GM12872 (cell line): ENCODE data around the gene PKNOX2.
A peak's percentile ranks its signal among the peaks of the same experiment; 100 is the strongest.

Source experiments
- TF ChIP-seq, protein P1 (sequence below): IDR thresholded peaks from 3 replicates; pipeline ENCODE4 v1.5.1; 2011; ENCODE audit warnings: low read depth, mild to moderate bottlenecking, low read length, moderate library complexity; ENCODE audit not compliant: insufficient read depth

PKNOX2 gene

DNA sequence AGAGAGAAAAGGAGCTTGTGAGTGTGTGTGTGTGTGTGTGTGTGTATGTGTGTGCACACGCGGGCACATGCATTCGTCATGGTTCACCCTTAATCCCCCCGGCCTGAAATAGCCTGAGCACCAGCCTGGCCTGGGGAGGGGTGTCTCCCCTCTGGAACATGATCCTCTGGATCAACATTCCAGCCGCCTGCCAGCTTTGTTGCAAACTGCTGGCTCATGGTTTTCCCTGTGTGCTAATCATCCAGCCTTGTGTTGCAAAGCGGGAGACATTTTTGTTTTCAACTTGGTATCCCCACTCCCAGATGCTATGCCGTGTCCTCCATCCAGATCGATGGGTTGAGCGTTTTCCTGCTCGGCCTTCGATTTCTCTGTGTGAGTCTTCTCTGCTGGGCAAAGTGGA is 237.2 kb downstream of the PKNOX2 start:
- TF ChIP-seq, protein P1, sequence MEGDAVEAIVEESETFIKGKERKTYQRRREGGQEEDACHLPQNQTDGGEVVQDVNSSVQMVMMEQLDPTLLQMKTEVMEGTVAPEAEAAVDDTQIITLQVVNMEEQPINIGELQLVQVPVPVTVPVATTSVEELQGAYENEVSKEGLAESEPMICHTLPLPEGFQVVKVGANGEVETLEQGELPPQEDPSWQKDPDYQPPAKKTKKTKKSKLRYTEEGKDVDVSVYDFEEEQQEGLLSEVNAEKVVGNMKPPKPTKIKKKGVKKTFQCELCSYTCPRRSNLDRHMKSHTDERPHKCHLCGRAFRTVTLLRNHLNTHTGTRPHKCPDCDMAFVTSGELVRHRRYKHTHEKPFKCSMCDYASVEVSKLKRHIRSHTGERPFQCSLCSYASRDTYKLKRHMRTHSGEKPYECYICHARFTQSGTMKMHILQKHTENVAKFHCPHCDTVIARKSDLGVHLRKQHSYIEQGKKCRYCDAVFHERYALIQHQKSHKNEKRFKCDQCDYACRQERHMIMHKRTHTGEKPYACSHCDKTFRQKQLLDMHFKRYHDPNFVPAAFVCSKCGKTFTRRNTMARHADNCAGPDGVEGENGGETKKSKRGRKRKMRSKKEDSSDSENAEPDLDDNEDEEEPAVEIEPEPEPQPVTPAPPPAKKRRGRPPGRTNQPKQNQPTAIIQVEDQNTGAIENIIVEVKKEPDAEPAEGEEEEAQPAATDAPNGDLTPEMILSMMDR, result no peak

DNA sequence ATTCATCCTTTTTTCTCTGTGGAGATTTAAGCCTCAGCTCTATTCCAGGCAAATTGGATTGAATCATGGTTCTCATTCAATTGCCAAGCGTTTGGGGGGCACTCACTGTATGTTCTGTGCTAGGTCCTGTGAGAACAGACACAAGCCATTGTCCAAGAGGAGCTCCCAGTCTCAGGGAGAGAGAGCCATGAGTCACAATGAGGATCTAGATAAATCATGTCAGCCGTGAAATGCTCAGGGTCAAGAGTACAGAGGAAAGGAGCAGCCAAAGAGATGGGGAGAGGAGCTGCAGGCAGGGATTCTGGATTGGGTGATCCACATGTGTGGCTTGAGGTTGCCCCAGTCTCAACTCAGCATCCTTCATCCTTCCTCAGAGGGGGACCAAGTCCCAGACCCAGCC is 237.9 kb downstream of the PKNOX2 start:
- TF ChIP-seq, protein P1, result no peak

- TF ChIP-seq, protein P1, result no peak
Measured at GRCh38 chr11:125404157-125404810, 239.7 kb downstream of the PKNOX2 start.

GRCh38 chr11:125404811-125405790 is 240.6 kb downstream of the PKNOX2 start:
- TF ChIP-seq, protein P1, result peak; percentile 99

DNA sequence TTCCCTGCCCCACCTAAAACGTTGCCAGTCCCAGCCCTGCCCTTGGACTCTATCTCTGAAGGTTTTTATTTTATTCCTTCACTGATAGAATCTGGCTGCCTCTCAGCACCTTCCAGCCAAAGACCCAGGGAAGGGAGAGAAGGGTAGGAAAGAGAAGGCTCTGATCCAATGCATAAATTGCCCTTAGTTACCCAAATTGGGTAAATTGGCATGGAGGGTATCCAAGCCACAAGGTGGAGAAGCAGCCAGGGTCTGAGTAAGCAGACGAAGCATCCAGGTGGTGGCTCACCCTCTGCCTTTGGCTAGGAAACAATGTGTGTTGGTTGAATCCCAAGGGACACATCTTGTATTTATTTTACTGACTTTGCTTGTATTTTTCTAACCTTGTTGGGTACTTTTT is 242.5 kb downstream of the PKNOX2 start:
- TF ChIP-seq, protein P1, result no peak

DNA sequence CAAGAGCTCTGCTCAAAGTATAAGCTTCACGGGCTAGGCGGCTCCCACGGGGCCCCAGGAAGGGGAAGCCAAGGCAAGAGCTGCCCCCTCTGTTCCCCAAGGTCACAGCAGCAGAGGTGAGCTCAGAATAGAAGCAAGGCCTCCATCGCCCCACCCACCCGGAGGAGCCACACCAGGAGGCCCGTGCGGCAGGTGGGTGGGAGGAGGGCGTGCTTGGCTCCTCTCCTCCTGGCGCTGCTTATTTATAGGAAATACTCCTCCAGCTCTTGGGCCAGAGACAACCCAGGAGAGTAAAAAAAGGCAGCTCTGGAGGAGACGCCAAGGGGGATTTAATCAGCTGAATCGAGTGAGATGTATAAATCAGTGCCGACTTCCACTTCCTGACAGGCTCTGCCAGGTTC is 243.8 kb downstream of the PKNOX2 start:
- TF ChIP-seq, protein P1, result no peak

DNA sequence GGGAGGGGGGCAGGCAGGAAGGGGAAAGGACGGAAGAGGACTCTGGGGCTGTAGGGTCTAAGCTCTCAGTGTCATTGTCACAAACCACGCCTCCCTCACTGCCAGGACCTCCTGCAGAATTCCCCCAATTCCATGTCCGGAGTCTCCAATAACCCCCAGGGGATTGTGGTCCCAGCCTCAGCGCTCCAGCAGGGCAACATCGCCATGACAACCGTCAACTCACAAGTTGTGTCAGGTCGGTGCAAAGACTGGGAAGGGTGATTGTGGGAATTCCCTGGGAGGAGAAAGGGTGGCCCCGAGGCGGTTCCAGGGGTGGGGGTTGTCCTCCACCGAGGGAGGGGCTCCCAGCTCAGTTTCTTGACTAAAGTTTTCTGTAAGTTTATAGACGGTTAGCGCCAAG is 245.5 kb downstream of the PKNOX2 start:
- TF ChIP-seq, protein P1, result no peak
